Hepatocyte (in vitro differentiated cells): ENCODE measurements around the gene PLD2. TPM values are rescaled to one million over a fixed set of nuclear protein-coding genes. Genes with fewer than 3 reads are reported as not detected.

Source experiments
- DNase-seq: peaks from one replicate; pipeline ENCODE4 v3.0.0-alpha.2; 2016; ENCODE audit warnings: low spot score
- H2AFZ ChIP-seq: fragments of 200-600 bp; sonication (generic); 2 replicates; pipeline ENCODE4 v1.6.0; 2016; ENCODE audit warnings: antibody characterized with exemption, mild to moderate bottlenecking
- H3K27ac ChIP-seq: fragments of 200-600 bp; sonication (generic); 2 replicates; pipeline ENCODE4 v1.5.1; 2016; ENCODE audit warnings: mild to moderate bottlenecking
- H3K27me3 ChIP-seq: fragments of 200-600 bp; sonication (generic); 2 replicates; pipeline ENCODE4 v1.6.1; 2016
- H3K36me3 ChIP-seq: fragments of 200-600 bp; sonication (generic); replicated peaks from 2 replicates; pipeline ENCODE4 v1.5.1; 2016; ENCODE audit warnings: low read depth; ENCODE audit not compliant: insufficient read depth
- H3K4me1 ChIP-seq: fragments of 200-600 bp; sonication (generic); 2 replicates; pipeline ENCODE4 v1.5.1; 2016; ENCODE audit warnings: mild to moderate bottlenecking, moderate library complexity; ENCODE audit not compliant: insufficient read depth
- H3K4me2 ChIP-seq: fragments of 200-600 bp; sonication (generic); 2 replicates; pipeline ENCODE4 v1.6.0; 2016
- H3K4me3 ChIP-seq: fragments of 200-600 bp; sonication (generic); 2 replicates; pipeline ENCODE4 v1.5.1; 2016; ENCODE audit warnings: mild to moderate bottlenecking
- H3K79me2 ChIP-seq: fragments of 200-600 bp; sonication (generic); 2 replicates; pipeline ENCODE4 v1.6.0; 2017; ENCODE audit warnings: mild to moderate bottlenecking
- H3K9me2 ChIP-seq: fragments of 200-600 bp; sonication (generic); replicated peaks from 2 replicates; pipeline ENCODE4 v1.6.0; 2017; ENCODE audit warnings: mild to moderate bottlenecking; ENCODE audit not compliant: insufficient read depth
- H3K9me3 ChIP-seq: fragments of 200-600 bp; sonication (generic); 2 replicates; pipeline ENCODE4 v1.5.1; 2016; ENCODE audit warnings: low read depth, mild to moderate bottlenecking
- H4K20me1 ChIP-seq: fragments of 200-600 bp; sonication (generic); 2 replicates; pipeline ENCODE4 v1.6.0; 2016; ENCODE audit warnings: mild to moderate bottlenecking; ENCODE audit not compliant: insufficient read depth, poor library complexity, severe bottlenecking
- EZH2 ChIP-seq: fragments of 200-600 bp; sonication (generic); IDR thresholded peaks from 2 replicates; pipeline ENCODE4 v1.6.1; 2016; ENCODE audit warnings: antibody characterized with exemption, mild to moderate bottlenecking, borderline replicate concordance
- EZH2phosphoT487 ChIP-seq: fragments of 200-600 bp; sonication (generic); IDR thresholded peaks from one replicate; pipeline ENCODE4 v1.6.1; 2018; ENCODE audit warnings: antibody characterized with exemption, mild to moderate bottlenecking, low read depth, moderate library complexity; ENCODE audit not compliant: unreplicated experiment, severe bottlenecking
- WGBS: methylation state at CpG from one replicate; pipeline ENCODE4 v1.1.6; 2016; ENCODE audit warnings: low lambda C conversion rate; ENCODE audit errors: missing lambda C conversion rate; 5-methylcytosine and 5-hydroxymethylcytosine counted together
- polyA plus RNA-seq: library from polyadenylated mRNA; unstranded; fragments of >200 nt; fragmentation: Nextera tagmentation; extraction: Ambion mirVana; gene quantifications from 2 replicates; pipeline ENCODE4 v1.2.1, GENCODE V29; 2016
- total RNA-seq: library from RNA; depleted of rRNA; stranded (reverse); fragments of >200 nt; gene quantifications from 2 replicates; pipeline ENCODE4 v1.2.3, GENCODE V29; 2014
- TF ChIP-seq, protein P1 (sequence below): fragments of 200-600 bp; sonication (generic); IDR thresholded peaks from 2 replicates; pipeline ENCODE4 v1.5.1; 2016; ENCODE audit warnings: antibody characterized with exemption, mild to moderate bottlenecking; ENCODE audit not compliant: poor library complexity

Gene PLD2
- total and polyA plus RNA-seq, 2 experiments from 2014 or later, result 21.8 to 25.2 TPM

DNA sequence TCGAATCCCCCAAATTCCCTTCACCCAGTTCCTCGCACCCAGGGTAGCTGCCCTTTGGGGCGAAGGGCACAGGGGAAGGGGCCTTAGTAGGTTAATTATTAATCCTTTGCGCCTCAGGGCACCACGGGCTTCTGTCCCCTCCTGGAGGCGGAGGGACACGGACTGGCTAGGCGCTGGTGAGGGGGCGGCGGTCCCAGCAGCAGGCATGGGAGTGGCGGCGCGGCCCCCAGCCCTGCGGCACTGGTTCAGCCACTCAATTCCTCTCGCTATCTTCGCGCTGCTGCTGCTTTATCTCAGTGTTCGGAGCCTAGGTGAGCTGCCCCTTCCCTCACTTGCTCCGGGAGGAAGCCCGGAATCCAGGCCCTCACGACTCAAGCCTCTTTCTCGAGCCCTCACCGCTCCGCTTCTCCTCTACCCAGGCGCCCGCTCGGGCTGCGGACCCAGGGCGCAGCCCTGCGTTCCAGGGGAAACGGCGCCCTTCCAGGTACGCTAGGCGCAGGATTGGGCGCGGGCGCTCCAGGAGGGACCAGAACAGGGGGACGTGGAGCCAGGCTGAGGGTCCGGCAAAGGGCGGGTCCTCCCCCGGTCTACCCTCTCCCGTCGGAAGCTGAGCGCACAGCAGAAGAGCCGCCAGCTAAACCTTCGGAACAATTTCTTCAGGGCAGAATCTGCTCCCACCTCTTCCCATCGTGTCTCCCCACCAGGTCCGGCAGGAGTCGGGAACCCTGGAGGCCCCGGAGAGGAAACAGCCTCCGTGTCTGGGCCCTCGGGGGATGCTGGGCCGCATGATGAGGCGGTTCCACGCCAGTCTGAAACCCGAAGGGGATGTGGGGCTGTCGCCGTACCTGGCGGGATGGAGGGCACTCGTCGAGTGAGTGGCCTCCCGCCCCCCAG, 17.9 kb upstream of the PLD2 start, which contains the start of gene GLTPD2:
GLTPD2 (plus strand) TSS at position 158 of the 894 bp plus-strand sequence; CDS start at position 206, 48 bp downstream.
- Histone ChIP-seq H3K27me3 (no peaks in the 10 kb centered on the region), H3K4me3 (peak within 1 kb of the TSS; percentile 99), H3K9me2 (no peaks in the 10 kb centered on the region), H3K36me3 (no peaks in the 10 kb centered on the region), H3K4me1 (peaks cover 21% of the 10 kb centered on the region), H3K9me3 (no peaks in the 10 kb centered on the region), H3K27ac (peak within 1 kb of the TSS; percentile 99), H4K20me1 (no peaks in the 10 kb centered on the region), H3K79me2 (peaks cover 11% of the 10 kb centered on the region), H3K4me2 (peak within 1 kb of the TSS; percentile 92), H2AFZ (peak within 1 kb of the TSS; percentile 87)
- TF ChIP-seq EZH2phosphoT487, result no peak
- TF ChIP-seq, protein P1, sequence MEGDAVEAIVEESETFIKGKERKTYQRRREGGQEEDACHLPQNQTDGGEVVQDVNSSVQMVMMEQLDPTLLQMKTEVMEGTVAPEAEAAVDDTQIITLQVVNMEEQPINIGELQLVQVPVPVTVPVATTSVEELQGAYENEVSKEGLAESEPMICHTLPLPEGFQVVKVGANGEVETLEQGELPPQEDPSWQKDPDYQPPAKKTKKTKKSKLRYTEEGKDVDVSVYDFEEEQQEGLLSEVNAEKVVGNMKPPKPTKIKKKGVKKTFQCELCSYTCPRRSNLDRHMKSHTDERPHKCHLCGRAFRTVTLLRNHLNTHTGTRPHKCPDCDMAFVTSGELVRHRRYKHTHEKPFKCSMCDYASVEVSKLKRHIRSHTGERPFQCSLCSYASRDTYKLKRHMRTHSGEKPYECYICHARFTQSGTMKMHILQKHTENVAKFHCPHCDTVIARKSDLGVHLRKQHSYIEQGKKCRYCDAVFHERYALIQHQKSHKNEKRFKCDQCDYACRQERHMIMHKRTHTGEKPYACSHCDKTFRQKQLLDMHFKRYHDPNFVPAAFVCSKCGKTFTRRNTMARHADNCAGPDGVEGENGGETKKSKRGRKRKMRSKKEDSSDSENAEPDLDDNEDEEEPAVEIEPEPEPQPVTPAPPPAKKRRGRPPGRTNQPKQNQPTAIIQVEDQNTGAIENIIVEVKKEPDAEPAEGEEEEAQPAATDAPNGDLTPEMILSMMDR, result no peak
- TF ChIP-seq EZH2, result no peak
- DNase-seq, result peak; percentile 80
- 4% methylated on average over 59 of the region's 62 CpGs for WGBS

DNA sequence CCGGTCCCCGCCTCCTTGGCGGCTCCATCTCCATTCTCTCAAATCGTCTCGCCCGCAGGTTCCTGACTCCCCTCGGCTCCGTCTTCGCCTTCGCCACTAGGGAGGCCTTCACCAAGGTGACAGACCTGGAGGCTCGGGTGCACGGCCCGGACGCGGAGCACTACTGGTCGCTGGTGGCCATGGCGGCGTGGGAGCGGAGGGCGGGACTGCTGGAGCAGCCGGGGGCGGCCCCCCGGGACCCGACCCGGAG, 17.3 kb upstream of the PLD2 start:
- H2AFZ ChIP-seq, result peak overlapping the region; percentile 87
- H3K27ac ChIP-seq, result peak overlapping the region; percentile 99
- no peaks in the 10 kb centered on the region for H3K27me3 ChIP-seq
- H3K4me3 ChIP-seq, result peak overlapping the region; percentile 99
- H4K20me1 ChIP-seq, result no peaks in the 10 kb centered on the region
- TF ChIP-seq, protein P1, result no peak
- no peak for TF ChIP-seq EZH2
- TF ChIP-seq EZH2phosphoT487, result no peak
- 0% methylated on average over 9 of the region's 25 CpGs for WGBS
- H3K9me3 ChIP-seq, result no peaks in the 10 kb centered on the region
- H3K9me2 ChIP-seq, result no peaks in the 10 kb centered on the region
- H3K4me2 ChIP-seq, result peak overlapping the region; percentile 92
- no peak for DNase-seq
- no peaks in the 10 kb centered on the region for H3K36me3 ChIP-seq
- peaks cover 11% of the 10 kb centered on the region for H3K79me2 ChIP-seq
- peaks cover 21% of the 10 kb centered on the region for H3K4me1 ChIP-seq

DNA sequence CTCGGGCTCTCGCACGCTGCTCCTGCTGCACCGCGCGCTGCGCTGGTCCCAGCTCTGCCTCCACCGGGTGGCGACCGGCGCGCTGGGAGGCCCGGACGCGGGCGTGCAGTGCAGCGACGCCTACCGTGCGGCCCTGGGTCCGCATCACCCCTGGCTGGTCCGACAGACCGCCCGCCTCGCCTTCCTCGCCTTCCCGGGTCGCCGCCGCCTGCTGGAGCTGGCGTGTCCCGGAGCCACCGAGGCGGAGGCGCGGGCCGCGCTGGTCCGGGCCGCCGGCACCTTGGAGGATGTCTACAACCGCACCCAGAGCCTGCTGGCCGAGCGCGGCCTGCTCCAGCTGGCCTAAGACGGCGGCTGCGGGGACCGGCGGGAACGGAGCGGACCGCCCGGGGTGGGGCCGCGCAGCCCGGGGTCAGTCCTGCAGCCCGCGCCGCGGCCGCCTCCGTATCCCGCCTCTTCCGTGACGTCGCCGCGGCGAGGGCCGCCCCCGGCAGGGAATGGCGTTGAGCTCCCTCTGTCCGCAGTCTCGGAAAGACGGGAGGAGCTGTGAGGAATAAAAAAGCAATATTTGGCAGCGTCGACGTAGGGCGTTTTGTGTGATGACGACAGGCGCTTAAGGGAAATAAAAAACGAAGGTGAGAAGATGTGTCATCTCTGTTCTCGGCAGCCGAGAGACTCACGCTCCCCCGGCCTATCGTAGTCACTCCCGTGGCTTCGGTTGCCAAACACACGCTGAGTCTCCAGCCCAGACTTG, 16.8 kb upstream of the PLD2 start:
- no peaks in the 10 kb centered on the region for H3K9me3 ChIP-seq
- H3K27me3 ChIP-seq, result no peaks in the 10 kb centered on the region
- H2AFZ ChIP-seq, result peak overlapping the region; percentile 87
- peak; percentile 94 for DNase-seq
- peak overlapping the region; percentile 99 for H3K27ac ChIP-seq
- H4K20me1 ChIP-seq, result no peaks in the 10 kb centered on the region
- H3K36me3 ChIP-seq, result no peaks in the 10 kb centered on the region
- H3K9me2 ChIP-seq, result no peaks in the 10 kb centered on the region
- TF ChIP-seq, protein P1, result peak; percentile 59
- TF ChIP-seq EZH2 (no peak), EZH2phosphoT487 (no peak)
- peaks cover 11% of the 10 kb centered on the region for H3K79me2 ChIP-seq
- H3K4me2 ChIP-seq, result peak overlapping the region; percentile 92
- H3K4me1 ChIP-seq, result peaks cover 21% of the 10 kb centered on the region
- 3% methylated on average over 70 of the region's 91 CpGs for WGBS
- peak overlapping the region; percentile 99 for H3K4me3 ChIP-seq
